Lower leg skin (tissue), 3 donors: Measurements from ENCODE around the gene CYLD.

Source experiments
- CTCF ChIP-seq, 3 donors: fragments of 450-650 bp; IDR thresholded peaks; one replicate each; pipeline ENCODE4 v1.5.1; 2016; ENCODE audit warnings: antibody characterized with exemption in 3 of 3, mild to moderate bottlenecking in 3 of 3, moderate library complexity in 2 of 3
- POLR2A ChIP-seq, 2 donors: fragments of 450-650 bp; IDR thresholded peaks; one replicate each; pipeline ENCODE4 v1.6.1; 2016 to 2017; ENCODE audit warnings: antibody characterized with exemption in 2 of 2, mild to moderate bottlenecking in 1 of 2, moderate library complexity in 1 of 2

GRCh38 chr16:50781043-50781442 lies 39.2 kb downstream of the CYLD start:
- TF ChIP-seq CTCF (IDR thresholded peaks at IDR 0.05) (no peak), POLR2A (IDR thresholded peaks at IDR 0.05) (no peak)
